ENCODE measurements around the gene TLCD3A. TPM values are rescaled to one million over a fixed set of nuclear protein-coding genes. Genes with fewer than 3 reads are reported as not detected.

TLCD3A gene
- polyA plus RNA-seq, 1 of the 3 experiments (the other 2 are of a cell fraction), result 31.7 TPM

DNA sequence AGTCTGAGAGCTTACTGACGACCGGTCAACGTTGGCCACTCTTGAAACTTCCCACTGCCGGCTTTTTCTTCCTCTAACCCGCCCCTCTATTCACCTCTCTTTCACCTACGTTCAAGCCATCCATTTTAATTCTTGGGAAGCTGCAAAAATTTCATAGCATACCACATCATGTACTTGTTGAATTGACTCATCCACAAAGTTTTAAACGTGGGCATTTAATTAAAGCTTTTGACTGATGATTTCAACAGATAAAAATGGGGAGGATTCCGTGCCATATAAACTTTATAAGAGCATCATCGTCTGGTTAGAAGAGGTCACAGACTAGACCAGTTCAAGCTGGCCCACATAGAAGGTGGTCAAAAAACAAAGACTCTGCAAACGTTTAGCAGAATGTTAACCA is 40.3 kb upstream of the TLCD3A start (continued):
- no peak for TF ChIP-seq MEF2A (IDR thresholded peaks at IDR 0.05; ENCODE audit: borderline replicate concordance, low read depth)
- TF ChIP-seq, protein P1, sequence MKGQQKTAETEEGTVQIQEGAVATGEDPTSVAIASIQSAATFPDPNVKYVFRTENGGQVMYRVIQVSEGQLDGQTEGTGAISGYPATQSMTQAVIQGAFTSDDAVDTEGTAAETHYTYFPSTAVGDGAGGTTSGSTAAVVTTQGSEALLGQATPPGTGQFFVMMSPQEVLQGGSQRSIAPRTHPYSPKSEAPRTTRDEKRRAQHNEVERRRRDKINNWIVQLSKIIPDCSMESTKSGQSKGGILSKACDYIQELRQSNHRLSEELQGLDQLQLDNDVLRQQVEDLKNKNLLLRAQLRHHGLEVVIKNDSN (IDR thresholded peaks at IDR 0.05; ENCODE audit: borderline replicate concordance, low read depth), result no peak
- TF ChIP-seq FOSL2 (IDR thresholded peaks at IDR 0.05; ENCODE audit: borderline replicate concordance, low read depth), result peak; percentile 57
- TF ChIP-seq GATA2 (CRISPR knock-in tag; IDR thresholded peaks at IDR 0.05), result no peak
- no peak for TF ChIP-seq FOXJ3 (CRISPR knock-in tag; IDR thresholded peaks at IDR 0.05)
- TF ChIP-seq, protein P2, sequence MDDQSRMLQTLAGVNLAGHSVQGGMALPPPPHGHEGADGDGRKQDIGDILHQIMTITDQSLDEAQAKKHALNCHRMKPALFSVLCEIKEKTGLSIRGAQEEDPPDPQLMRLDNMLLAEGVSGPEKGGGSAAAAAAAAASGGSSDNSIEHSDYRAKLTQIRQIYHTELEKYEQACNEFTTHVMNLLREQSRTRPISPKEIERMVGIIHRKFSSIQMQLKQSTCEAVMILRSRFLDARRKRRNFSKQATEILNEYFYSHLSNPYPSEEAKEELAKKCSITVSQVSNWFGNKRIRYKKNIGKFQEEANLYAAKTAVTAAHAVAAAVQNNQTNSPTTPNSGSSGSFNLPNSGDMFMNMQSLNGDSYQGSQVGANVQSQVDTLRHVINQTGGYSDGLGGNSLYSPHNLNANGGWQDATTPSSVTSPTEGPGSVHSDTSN (IDR thresholded peaks at IDR 0.05), result peak; percentile 23; the same call in 1 of the 2 replicates
- TF ChIP-seq POLR2AphosphoS5 (IDR thresholded peaks at IDR 0.05; ENCODE audit: low read depth, low read length), result no peak

DNA sequence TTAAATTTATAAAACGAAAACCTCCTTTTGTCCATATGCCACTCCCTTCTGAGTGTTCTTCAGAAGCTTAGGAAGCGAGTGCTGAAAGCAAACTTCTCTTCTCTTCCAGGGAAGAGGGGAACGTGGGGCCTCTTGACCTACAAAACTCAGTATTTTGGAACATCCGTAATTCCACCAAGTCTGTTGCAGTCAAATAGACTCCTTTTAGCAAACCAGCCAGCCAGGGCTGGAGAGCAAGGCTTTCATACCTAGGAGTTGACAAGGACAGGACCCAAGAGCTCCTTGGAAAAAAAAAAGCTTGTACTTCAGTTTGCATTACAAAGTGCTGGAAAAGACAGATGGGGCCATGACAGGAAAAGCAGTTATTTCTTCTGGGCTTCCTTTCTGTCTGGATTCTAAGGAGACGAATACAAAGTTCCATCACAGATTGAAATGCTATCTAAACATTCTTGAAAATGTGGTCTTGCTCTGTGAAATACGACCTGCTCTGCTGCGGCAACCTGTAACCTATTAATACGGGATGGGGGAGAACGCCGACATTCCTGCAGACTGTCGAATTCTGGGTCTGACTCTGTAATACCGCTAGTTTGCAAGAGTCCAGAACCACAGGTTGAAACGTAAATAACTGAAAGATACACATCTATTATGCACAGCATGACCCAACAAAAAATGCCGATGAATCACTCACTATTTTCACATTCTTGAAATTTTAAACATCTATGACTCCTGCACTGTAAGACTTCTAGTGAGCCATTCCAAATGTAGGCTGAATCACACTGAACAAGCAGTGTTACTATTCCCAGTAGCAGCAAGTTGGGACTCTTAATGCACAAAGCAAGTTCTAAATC is 38.4 kb upstream of the TLCD3A start:
- 27% methylated on average over 14 of the region's 14 CpGs for WGBS (ENCODE audit: low lambda C conversion rate)
- no peaks in the 10 kb centered on the region for H4K20me1 ChIP-seq (ENCODE audit: insufficient read depth)
- ChIA-PET POLR2A (no interaction called here), CTCF (interaction anchor here (0.6 to 1.4 kb wide), 3 partner anchors 39 to 282 kb away, joined by 3 to 13 read pairs (median 7); no protein-coding TSS in a partner anchor)
- peak overlapping the region; percentile 63 for H3K9ac ChIP-seq
- peaks cover 17 to 28% of the 10 kb centered on the region in 2 experiments; a peak in 3 of 4 replicates for H3K4me1 ChIP-seq (ENCODE audit: control insufficient read depth in 1 of 2, insufficient read depth in 2 of 2, low read depth in 1 of 2, low read length in 1 of 2)
- peaks cover 35% of the 10 kb centered on the region for H3F3A ChIP-seq (replicated peaks; ENCODE audit: insufficient read depth)
- peak overlapping the region; percentile 45 to 88; a peak in 3 of 4 replicates for H3K27ac ChIP-seq (ENCODE audit: low read depth in 2 of 2, low read length in 1 of 2)
- H3K4me3 ChIP-seq (ENCODE audit: low read depth in 2 of 2, low read length in 1 of 2), result peak overlapping the region in 1 of 2 experiments; percentile 16; a peak in 1 of 4 replicates
- no peaks in the 10 kb centered on the region for H3K79me2 ChIP-seq (ENCODE audit: insufficient read depth)
- H3K27me3 ChIP-seq (ENCODE audit: insufficient read depth), result no peaks in the 10 kb centered on the region
- no peak overlapping the region for H2AFZ ChIP-seq (ENCODE audit: low read depth)
- peak overlapping the region; percentile 66 for H3K4me2 ChIP-seq
- no peak for DNase-seq
- H3K36me3 ChIP-seq (replicated peaks in 1 of 2; ENCODE audit: control insufficient read depth in 1 of 2, insufficient read depth in 2 of 2, low read length in 1 of 2), result peaks cover 18 to 19% of the 10 kb centered on the region in 2 experiments
- no peaks in the 10 kb centered on the region for H3K9me2 ChIP-seq
- no peaks in the 10 kb centered on the region for H3K9me3 ChIP-seq
- TF ChIP-seq, protein P1 (IDR thresholded peaks at IDR 0.05; ENCODE audit: borderline replicate concordance, low read depth), result no peak; the same call in 1 of the 2 replicates
- TF ChIP-seq SIN3A (IDR thresholded peaks at IDR 0.05; ENCODE audit: borderline replicate concordance, low read depth, low read length) (peak; percentile 37; the same call in 1 of the 2 replicates), USF2 (IDR thresholded peaks at IDR 0.05; ENCODE audit: borderline replicate concordance, low read depth, low read length) (no peak), TAF1 (IDR thresholded peaks at IDR 0.05; ENCODE audit: borderline replicate concordance, low read depth, low read length) (no peak), CHD2 (IDR thresholded peaks at IDR 0.05; ENCODE audit: low read length, partially characterized antibody) (no peak), MEF2A (IDR thresholded peaks at IDR 0.05; ENCODE audit: borderline replicate concordance, low read depth) (peak; percentile 77; the same call in 1 of the 2 replicates), ELF1 (IDR thresholded peaks at IDR 0.05) (no peak; the same call in 1 of the 2 replicates), GABPA (IDR thresholded peaks at IDR 0.05; ENCODE audit: low read depth) (0 out of 2 replicates have a peak, but pooled peaks have one; percentile 36), GATA2 (CRISPR knock-in tag; IDR thresholded peaks at IDR 0.05) (no peak), POLR2AphosphoS5 (IDR thresholded peaks at IDR 0.05; ENCODE audit: low read depth, low read length) (peak; percentile 70; the same call in 1 of the 2 replicates), FOXJ3 (CRISPR knock-in tag; IDR thresholded peaks at IDR 0.05) (no peak), FOXM1 (IDR thresholded peaks at IDR 0.05; ENCODE audit: low read depth) (peak; percentile 75), NRF1 (IDR thresholded peaks at IDR 0.05; ENCODE audit: low read depth, low read length) (no peak), NFIC (IDR thresholded peaks at IDR 0.05; ENCODE audit: borderline replicate concordance) (peak; percentile 86), FOSL2 (IDR thresholded peaks at IDR 0.05; ENCODE audit: borderline replicate concordance, low read depth) (peak; percentile 99), EP300 (IDR thresholded peaks at IDR 0.05; ENCODE audit: borderline replicate concordance in 1 of 2, low read depth in 1 of 2, low read length in 1 of 2) (peak in 1 of 2 experiments; percentile 88; a peak in 2 of 4 replicates), YY1 (IDR thresholded peaks at IDR 0.05; ENCODE audit: low read depth) (no peak), RFX5 (IDR thresholded peaks at IDR 0.05; ENCODE audit: low read length) (no peak), TCF12 (IDR thresholded peaks at IDR 0.05) (peak; percentile 98), EZH2phosphoT487 (IDR thresholded peaks at IDR 0.05; ENCODE audit: borderline replicate concordance, low read depth) (no peak), RXRA (IDR thresholded peaks at IDR 0.05; ENCODE audit: borderline replicate concordance, low read depth) (peak; percentile 97)
- TF ChIP-seq, protein P2 (IDR thresholded peaks at IDR 0.05), result peak; percentile 88
- TF ChIP-seq, protein P3, sequence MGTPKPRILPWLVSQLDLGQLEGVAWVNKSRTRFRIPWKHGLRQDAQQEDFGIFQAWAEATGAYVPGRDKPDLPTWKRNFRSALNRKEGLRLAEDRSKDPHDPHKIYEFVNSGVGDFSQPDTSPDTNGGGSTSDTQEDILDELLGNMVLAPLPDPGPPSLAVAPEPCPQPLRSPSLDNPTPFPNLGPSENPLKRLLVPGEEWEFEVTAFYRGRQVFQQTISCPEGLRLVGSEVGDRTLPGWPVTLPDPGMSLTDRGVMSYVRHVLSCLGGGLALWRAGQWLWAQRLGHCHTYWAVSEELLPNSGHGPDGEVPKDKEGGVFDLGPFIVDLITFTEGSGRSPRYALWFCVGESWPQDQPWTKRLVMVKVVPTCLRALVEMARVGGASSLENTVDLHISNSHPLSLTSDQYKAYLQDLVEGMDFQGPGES (IDR thresholded peaks at IDR 0.05; ENCODE audit: low read depth, low read length), result no peak
